Skeletal muscle satellite cell (primary cell): ENCODE results near the gene CRIP1.

Source experiments
- H3K27me3 ChIP-seq: 2 replicates; pipeline ENCODE4 v1.7.0; 2013; ENCODE audit warnings: low read length; ENCODE audit not compliant: control insufficient read depth, insufficient read depth
- H3K36me3 ChIP-seq: 2 replicates; pipeline ENCODE4 v1.7.0; 2013; ENCODE audit warnings: mild to moderate bottlenecking, control low read depth, low read length; ENCODE audit not compliant: insufficient read depth
- H3K4me1 ChIP-seq: 2 replicates; pipeline ENCODE4 v1.7.0; 2013; ENCODE audit warnings: low read length; ENCODE audit not compliant: control insufficient read depth, insufficient read depth
- H3K4me2 ChIP-seq: 2 replicates; pipeline ENCODE4 v1.7.0; 2013; ENCODE audit warnings: mild to moderate bottlenecking, low read length
- H3K4me3 ChIP-seq: 2 replicates; pipeline ENCODE4 v1.7.0; 2013; ENCODE audit warnings: low read length
- H3K9ac ChIP-seq: 2 replicates; pipeline ENCODE4 v1.7.0; 2013; ENCODE audit warnings: mild to moderate bottlenecking, low read depth, low read length, moderate library complexity
- H3K9me3 ChIP-seq: replicated peaks from 2 replicates; pipeline ENCODE4 v1.7.0; 2013; ENCODE audit warnings: mild to moderate bottlenecking, control low read depth, low read length

The CRIP1 gene

DNA sequence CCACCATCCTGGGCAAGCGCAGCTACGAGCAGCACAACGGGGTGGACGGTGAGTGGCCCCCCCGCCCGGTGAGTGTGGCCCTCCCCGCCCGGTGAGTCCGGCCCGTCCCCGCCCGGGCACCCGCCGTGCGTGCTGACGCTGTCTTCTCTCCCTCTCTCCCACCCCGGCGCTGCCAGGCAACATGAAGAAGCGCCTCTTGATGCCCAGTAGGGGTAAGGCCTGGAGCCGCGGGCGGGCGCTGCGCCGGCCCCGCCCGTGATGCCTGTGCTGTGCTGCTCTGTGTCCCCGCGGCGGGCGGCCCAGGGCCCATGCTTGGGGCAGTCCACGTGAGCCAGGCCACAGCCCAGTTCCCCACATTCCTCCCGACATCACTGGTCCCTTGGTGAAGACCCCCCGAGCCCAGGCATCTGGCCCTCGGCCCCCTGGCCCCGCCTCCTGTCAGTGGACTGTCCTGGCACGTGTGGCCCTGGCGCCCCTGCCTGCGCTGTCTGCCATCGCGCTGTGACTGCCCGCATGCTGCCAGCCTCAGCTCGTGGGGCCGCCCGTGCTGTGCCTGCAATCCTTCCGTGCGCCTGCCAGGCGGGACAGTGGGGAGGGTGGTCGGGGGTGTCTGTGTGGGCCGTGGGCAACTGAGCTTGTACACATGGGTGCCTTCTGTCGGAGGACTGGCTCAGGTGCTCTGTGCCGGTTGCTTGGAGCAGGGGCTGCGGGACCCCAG is 20.0 kb upstream of the CRIP1 start:
- Histone ChIP-seq H3K4me3 (no peak overlapping the region), H3K36me3 (peaks cover 48% of the 10 kb centered on the region), H3K4me1 (peaks cover 20% of the 10 kb centered on the region)

DNA sequence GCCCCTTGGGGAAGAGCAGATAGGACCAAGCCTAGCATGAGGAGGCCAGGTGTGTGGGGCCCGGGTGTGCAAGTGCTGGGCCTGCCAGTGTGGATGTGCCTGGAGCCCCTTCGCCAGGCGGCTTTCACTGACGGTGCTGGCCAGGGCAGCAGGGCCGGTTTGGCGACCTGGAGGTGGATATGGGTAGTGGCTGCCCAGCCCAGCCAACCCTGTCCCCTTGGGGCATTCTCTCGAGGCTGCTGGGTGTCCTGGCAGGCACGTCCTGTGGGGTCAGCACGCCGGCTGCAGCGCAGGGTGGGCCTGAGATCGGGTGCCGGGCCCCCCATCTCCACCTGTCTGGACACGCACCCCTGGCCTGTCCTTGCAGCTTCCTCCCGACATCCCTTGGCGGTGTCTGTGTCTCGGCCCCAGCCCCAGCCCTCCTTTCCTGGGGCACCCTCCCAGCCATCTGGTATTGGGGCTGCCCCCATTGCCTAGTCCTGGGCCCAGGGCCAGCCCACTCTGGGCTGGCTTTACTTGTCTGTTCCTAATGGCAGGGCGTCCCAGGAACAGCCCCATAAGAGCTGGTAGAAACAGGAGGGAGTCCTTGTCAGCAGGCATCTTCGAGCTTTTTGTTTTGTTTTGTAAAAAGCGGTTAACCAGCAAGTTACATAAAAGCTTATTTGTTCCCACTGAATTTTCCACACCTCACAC is 19.3 kb upstream of the CRIP1 start:
- Histone ChIP-seq H3K9me3 (no peaks in the 10 kb centered on the region), H3K9ac (no peak overlapping the region), H3K27me3 (no peaks in the 10 kb centered on the region), H3K4me1 (peaks cover 24% of the 10 kb centered on the region), H3K4me3 (no peak overlapping the region), H3K4me2 (no peak overlapping the region), H3K36me3 (peaks cover 46% of the 10 kb centered on the region)

More for the DNA sequence above, 20.0 kb upstream of the CRIP1 start:
- Histone ChIP-seq H3K9ac (no peak overlapping the region), H3K27me3 (no peaks in the 10 kb centered on the region), H3K9me3 (no peaks in the 10 kb centered on the region), H3K4me2 (no peak overlapping the region)

DNA sequence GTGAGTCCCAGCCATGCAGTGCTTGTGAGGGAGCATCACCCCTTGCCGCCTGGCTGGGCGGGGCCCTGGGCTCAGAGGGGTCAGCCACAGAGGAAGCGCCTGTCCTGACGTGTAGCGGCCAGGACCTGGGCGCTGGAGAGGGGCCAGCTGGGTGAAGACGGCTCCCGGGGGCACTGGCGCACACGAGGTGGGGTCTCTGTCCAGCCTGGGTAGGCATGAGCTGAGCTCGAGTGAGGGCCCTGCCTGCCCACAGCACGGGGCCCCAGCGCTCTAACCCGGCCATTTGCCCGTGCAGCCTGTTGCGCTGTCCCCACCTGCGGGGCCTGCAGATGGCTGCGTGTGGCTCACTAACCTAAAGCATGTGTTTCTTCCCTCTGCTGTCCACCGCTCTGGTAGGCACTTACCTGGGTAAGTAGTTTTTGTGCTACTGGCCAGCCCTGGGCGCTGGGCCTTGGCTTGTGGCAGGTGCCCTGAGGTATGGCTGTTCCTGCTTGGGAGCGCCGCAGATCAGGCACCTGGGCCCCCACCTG is 18.7 kb upstream of the CRIP1 start:
- Histone ChIP-seq H3K27me3 (no peaks in the 10 kb centered on the region), H3K9me3 (no peaks in the 10 kb centered on the region), H3K4me3 (no peak overlapping the region), H3K4me1 (peaks cover 30% of the 10 kb centered on the region), H3K4me2 (no peak overlapping the region), H3K36me3 (peaks cover 44% of the 10 kb centered on the region), H3K9ac (no peak overlapping the region)

DNA sequence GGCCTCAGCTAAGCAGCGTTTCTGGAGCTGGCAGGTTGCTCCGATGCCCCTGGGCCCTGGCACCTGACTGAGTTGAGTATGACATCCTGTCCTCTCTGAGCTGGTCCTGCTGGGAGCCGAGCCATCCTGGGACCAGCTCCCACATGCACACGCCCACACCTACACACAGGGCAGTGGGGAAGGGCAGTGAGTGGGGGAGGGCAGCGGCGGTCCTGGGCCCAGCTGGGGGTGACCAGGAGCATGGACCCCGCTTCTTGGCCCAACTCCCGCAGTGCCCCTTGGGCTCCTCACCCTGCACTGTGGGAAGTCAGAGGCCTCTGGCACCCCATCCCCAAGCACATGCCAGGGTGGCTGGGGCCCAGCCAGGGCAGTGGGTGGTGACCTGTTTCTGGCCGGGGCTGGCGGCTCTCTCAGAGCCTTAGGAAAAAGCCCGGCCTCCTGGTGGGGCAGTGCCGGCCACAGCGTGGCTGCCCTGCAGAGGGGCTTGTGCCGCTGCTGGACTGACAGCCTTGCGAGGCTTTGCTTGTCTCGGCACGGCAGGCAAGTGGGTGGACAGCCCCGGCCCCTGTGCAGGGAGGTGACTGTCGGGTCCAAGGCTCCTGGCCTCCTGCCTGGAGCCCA is 18.0 kb upstream of the CRIP1 start:
- Histone ChIP-seq H3K27me3 (no peaks in the 10 kb centered on the region), H3K4me3 (no peak overlapping the region), H3K4me1 (peaks cover 37% of the 10 kb centered on the region), H3K4me2 (no peak overlapping the region), H3K9ac (no peak overlapping the region), H3K9me3 (no peaks in the 10 kb centered on the region), H3K36me3 (peaks cover 37% of the 10 kb centered on the region)

DNA sequence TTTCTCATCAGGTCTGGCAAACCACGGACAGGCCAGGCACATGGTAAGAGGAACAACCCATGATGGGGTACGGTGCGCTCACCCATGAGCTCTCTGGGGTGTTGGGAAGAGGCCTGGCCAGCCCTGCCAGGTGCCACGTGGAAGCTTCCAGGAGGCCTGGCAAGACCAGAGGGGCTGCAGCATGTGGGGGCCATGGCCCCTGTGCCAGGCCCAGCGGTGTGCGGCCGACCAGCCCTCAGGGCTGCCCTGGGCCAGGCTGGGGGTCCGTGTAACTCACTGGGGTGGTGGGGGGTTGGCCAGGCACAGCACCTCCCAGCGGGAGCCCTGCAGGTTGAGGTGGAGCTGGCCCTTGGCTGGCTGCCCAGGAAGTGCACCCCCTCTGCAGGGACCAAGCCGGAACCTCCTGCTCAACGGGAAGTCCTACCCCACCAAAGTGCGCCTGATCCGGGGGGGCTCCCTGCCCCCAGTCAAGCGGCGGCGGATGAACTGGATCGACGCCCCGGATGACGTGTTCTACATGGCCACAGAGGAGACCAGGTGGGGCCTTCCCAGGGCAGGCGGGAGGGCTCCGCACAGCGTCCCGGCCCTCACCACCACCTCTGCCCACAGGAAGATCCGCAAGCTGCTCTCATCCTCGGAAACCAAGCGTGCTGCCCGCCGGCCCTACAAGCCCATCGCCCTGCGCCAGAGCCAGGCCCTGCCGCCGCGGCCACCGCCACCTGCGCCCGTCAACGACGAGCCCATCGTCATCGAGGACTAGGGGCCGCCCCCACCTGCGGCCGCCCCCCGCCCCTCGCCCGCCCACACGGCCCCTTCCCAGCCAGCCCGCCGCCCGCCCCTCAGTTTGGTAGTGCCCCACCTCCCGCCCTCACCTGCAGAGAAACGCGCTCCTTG is 17.0 kb upstream of the CRIP1 start:
- Histone ChIP-seq H3K9ac (no peak overlapping the region), H3K4me1 (peaks cover 39% of the 10 kb centered on the region)

GRCh38 chr14:105470350-105471296 is 16.1 kb upstream of the CRIP1 start:
- Histone ChIP-seq H3K9me3 (no peaks in the 10 kb centered on the region), H3K4me1 (peaks cover 34% of the 10 kb centered on the region), H3K27me3 (no peaks in the 10 kb centered on the region), H3K9ac (no peak overlapping the region), H3K4me2 (no peak overlapping the region), H3K4me3 (no peak overlapping the region), H3K36me3 (peaks cover 23% of the 10 kb centered on the region)

More for the DNA sequence above, 17.0 kb upstream of the CRIP1 start:
- Histone ChIP-seq H3K27me3 (no peaks in the 10 kb centered on the region), H3K4me3 (no peak overlapping the region), H3K4me2 (no peak overlapping the region), H3K36me3 (peaks cover 30% of the 10 kb centered on the region), H3K9me3 (no peaks in the 10 kb centered on the region)

DNA sequence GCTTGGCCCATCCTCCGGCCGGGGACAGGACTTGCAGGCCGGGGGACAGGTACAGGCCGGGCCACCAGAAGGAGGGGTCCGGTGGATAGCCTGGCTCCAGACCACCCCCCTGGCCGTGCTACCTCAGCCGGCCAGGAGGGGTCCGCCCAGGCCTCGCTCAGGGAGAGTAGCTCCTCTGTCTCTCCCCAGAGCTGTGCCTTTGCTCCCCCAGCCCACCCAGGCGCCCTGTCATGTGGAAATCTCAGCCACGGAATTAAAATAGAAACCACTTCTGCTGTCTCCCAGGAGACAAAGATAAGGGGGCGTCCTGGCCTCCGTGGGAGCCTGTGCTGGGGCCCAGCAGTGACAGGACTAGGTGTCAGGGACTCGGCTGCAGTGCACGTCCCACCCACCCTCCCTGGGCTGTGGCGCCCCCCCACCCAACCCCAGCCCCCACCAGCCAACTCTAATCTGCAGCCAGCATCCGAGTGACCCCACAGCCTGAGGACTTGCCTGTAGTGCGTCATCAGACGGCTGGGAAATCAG is 15.3 kb upstream of the CRIP1 start:
- Histone ChIP-seq H3K9ac (no peak overlapping the region), H3K27me3 (no peaks in the 10 kb centered on the region), H3K9me3 (no peaks in the 10 kb centered on the region), H3K4me2 (no peak overlapping the region), H3K4me1 (peaks cover 37% of the 10 kb centered on the region), H3K4me3 (no peak overlapping the region), H3K36me3 (peaks cover 23% of the 10 kb centered on the region)

DNA sequence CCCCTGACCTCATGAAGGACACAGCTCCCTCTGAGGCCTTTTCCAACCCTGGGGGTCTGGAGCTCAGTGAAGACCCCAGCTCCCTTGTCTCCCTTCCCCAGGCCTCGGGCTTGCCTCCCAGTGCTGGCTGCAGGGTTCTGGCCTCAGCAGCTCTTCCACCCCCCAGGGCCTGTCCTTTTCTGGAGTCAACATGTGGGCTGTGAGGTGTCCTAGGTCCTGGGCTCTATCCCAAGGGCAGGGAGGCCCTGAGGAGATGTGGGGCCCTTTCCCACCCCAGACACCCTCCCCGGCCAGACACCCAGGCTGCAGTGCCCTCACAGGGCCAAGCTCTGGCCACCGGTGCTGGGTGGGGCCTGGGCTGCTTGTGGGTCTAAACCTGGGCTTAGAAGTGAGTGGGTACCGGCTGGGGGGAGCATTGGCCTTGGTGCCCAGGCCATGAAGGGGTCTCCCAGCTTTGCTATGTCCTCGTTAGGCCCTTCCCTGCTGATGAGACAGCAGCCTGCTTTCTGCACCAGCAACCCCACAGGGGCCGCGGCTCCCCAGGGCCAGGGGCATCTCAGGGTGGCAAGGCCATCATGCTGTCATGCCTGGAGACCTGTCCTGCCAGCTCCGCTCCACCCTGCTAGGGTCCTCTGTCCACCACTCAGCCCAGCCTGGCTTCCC is 14.7 kb upstream of the CRIP1 start:
- H3K4me1 ChIP-seq: peaks cover 43% of the 10 kb centered on the region

GRCh38 chr14:105472486-105472991 is 14.1 kb upstream of the CRIP1 start:
- H3K4me2 ChIP-seq: no peak overlapping the region
- H3K9me3 ChIP-seq: no peaks in the 10 kb centered on the region
- peaks cover 15% of the 10 kb centered on the region for H3K36me3 ChIP-seq
- H3K27me3 ChIP-seq: no peaks in the 10 kb centered on the region
- H3K4me3 ChIP-seq: no peak overlapping the region
- H3K9ac ChIP-seq: no peak overlapping the region
- peaks cover 48% of the 10 kb centered on the region for H3K4me1 ChIP-seq

More for the DNA sequence above, 14.7 kb upstream of the CRIP1 start:
- Histone ChIP-seq H3K36me3 (peaks cover 19% of the 10 kb centered on the region), H3K4me3 (no peak overlapping the region), H3K9ac (no peak overlapping the region), H3K27me3 (no peaks in the 10 kb centered on the region), H3K9me3 (no peaks in the 10 kb centered on the region), H3K4me2 (no peak overlapping the region)
